ENCODE measurements around the gene PLAC1.

Gene PLAC1

GRCh38 chrX:134537179-134537955, 120.9 kb downstream of the PLAC1 start:
- POLR2A ChIA-PET: no interaction called here
- DNase-seq: no peak
- Histone ChIP-seq H3K27me3 (replicated peaks in 2 of 5; ENCODE audit: control insufficient read depth in 4 of 5, insufficient read depth in 5 of 5, low read length in 4 of 5) (no peaks in the 10 kb centered on the region), H3K9me3 (ENCODE audit: control extremely low read depth in 1 of 5, control insufficient read depth in 4 of 5, insufficient read depth in 2 of 5, low read depth in 1 of 5, low read length in 4 of 5) (no peaks in the 10 kb centered on the region), H3K4me1 (ENCODE audit: control extremely low read depth in 1 of 4, control insufficient read depth in 4 of 4, insufficient read depth in 4 of 4, low read length in 3 of 4) (peaks cover 0 to 8% (median 4%) of the 10 kb centered on the region in 4 experiments), H3K36me3 (ENCODE audit: control insufficient read depth in 4 of 4, insufficient read depth in 4 of 4, low read length in 3 of 4) (no peaks in the 10 kb centered on the region), H3K27ac (ENCODE audit: insufficient read depth in 1 of 2, low read depth in 1 of 2, low read length in 2 of 2, poor library complexity in 1 of 2, severe bottlenecking in 2 of 2) (no peak overlapping the region), H3K4me3 (ENCODE audit: control insufficient read depth in 1 of 7, extremely low read depth in 1 of 7, insufficient read depth in 4 of 7, low read depth in 2 of 7, low read length in 6 of 7) (no peak overlapping the region)
- CTCF ChIA-PET: no interaction called here
- WGBS (ENCODE audit: insufficient coverage): 31% methylated on average over 2 of the region's 5 CpGs

GRCh38 chrX:134533952-134534351, 124.3 kb downstream of the PLAC1 start:
- no peak overlapping the region for H3K27ac ChIP-seq (ENCODE audit: insufficient read depth in 1 of 2, low read depth in 1 of 2, low read length in 2 of 2, poor library complexity in 1 of 2, severe bottlenecking in 2 of 2)
- CTCF ChIA-PET: no interaction called here
- peaks cover 0 to 3% (median under 1%) of the 10 kb centered on the region in 4 experiments for H3K4me1 ChIP-seq (ENCODE audit: control extremely low read depth in 1 of 4, control insufficient read depth in 4 of 4, insufficient read depth in 4 of 4, low read length in 3 of 4)
- DNase-seq: no peak
- 93% methylated on average over 4 of the region's 4 CpGs for WGBS (ENCODE audit: insufficient coverage)
- no peaks in the 10 kb centered on the region for H3K27me3 ChIP-seq (replicated peaks in 2 of 5; ENCODE audit: control insufficient read depth in 4 of 5, insufficient read depth in 5 of 5, low read length in 4 of 5)
- H3K4me3 ChIP-seq (ENCODE audit: control insufficient read depth in 1 of 7, extremely low read depth in 1 of 7, insufficient read depth in 4 of 7, low read depth in 2 of 7, low read length in 6 of 7): no peak overlapping the region
- POLR2A ChIA-PET: no interaction called here
- H3K36me3 ChIP-seq (ENCODE audit: control insufficient read depth in 4 of 4, insufficient read depth in 4 of 4, low read length in 3 of 4): no peaks in the 10 kb centered on the region
- no peaks in the 10 kb centered on the region for H3K9me3 ChIP-seq (ENCODE audit: control extremely low read depth in 1 of 5, control insufficient read depth in 4 of 5, insufficient read depth in 2 of 5, low read depth in 1 of 5, low read length in 4 of 5)

- H3K36me3 ChIP-seq (ENCODE audit: control insufficient read depth in 4 of 4, insufficient read depth in 4 of 4, low read length in 3 of 4): no peaks in the 10 kb centered on the region
- no peak overlapping the region for H3K4me3 ChIP-seq (ENCODE audit: control insufficient read depth in 1 of 7, extremely low read depth in 1 of 7, insufficient read depth in 4 of 7, low read depth in 2 of 7, low read length in 6 of 7)
- peaks cover 0 to 3% (median under 1%) of the 10 kb centered on the region in 4 experiments for H3K4me1 ChIP-seq (ENCODE audit: control extremely low read depth in 1 of 4, control insufficient read depth in 4 of 4, insufficient read depth in 4 of 4, low read length in 3 of 4)
- no peaks in the 10 kb centered on the region for H3K27me3 ChIP-seq (replicated peaks in 2 of 5; ENCODE audit: control insufficient read depth in 4 of 5, insufficient read depth in 5 of 5, low read length in 4 of 5)
- H3K9me3 ChIP-seq (ENCODE audit: control extremely low read depth in 1 of 5, control insufficient read depth in 4 of 5, insufficient read depth in 2 of 5, low read depth in 1 of 5, low read length in 4 of 5): no peaks in the 10 kb centered on the region
- DNase-seq: no peak
- ChIA-PET POLR2A (no interaction called here), CTCF (no interaction called here)
- 80% methylated on average over 9 of the region's 9 CpGs for WGBS (ENCODE audit: insufficient coverage)
- no peak overlapping the region for H3K27ac ChIP-seq (ENCODE audit: insufficient read depth in 1 of 2, low read depth in 1 of 2, low read length in 2 of 2, poor library complexity in 1 of 2, severe bottlenecking in 2 of 2)
Measured at GRCh38 chrX:134533352-134533751, 124.9 kb downstream of the PLAC1 start.

- H3K4me3 ChIP-seq (ENCODE audit: control insufficient read depth in 1 of 7, extremely low read depth in 1 of 7, insufficient read depth in 4 of 7, low read depth in 2 of 7, low read length in 6 of 7): no peak overlapping the region
- CTCF ChIA-PET: interaction anchor here (0.6 to 1.2 kb wide), 2 partner anchors 251 to 349 kb away, joined by 3 read pairs; no protein-coding TSS in a partner anchor
- no peak overlapping the region for H3K27ac ChIP-seq (ENCODE audit: insufficient read depth in 1 of 2, low read depth in 1 of 2, low read length in 2 of 2, poor library complexity in 1 of 2, severe bottlenecking in 2 of 2)
- no peaks in the 10 kb centered on the region for H3K36me3 ChIP-seq (ENCODE audit: control insufficient read depth in 4 of 4, insufficient read depth in 4 of 4, low read length in 3 of 4)
- no peaks in the 10 kb centered on the region for H3K27me3 ChIP-seq (replicated peaks in 2 of 5; ENCODE audit: control insufficient read depth in 4 of 5, insufficient read depth in 5 of 5, low read length in 4 of 5)
- no peaks in the 10 kb centered on the region for H3K9me3 ChIP-seq (ENCODE audit: control extremely low read depth in 1 of 5, control insufficient read depth in 4 of 5, insufficient read depth in 2 of 5, low read depth in 1 of 5, low read length in 4 of 5)
- POLR2A ChIA-PET: no interaction called here
- 93% methylated on average over 3 of the region's 7 CpGs for WGBS (ENCODE audit: insufficient coverage)
- no peak for DNase-seq
- no peaks in the 10 kb centered on the region for H3K4me1 ChIP-seq (ENCODE audit: control extremely low read depth in 1 of 4, control insufficient read depth in 4 of 4, insufficient read depth in 4 of 4, low read length in 3 of 4)
Measured at GRCh38 chrX:134530845-134531244, 127.4 kb downstream of the PLAC1 start.

DNA sequence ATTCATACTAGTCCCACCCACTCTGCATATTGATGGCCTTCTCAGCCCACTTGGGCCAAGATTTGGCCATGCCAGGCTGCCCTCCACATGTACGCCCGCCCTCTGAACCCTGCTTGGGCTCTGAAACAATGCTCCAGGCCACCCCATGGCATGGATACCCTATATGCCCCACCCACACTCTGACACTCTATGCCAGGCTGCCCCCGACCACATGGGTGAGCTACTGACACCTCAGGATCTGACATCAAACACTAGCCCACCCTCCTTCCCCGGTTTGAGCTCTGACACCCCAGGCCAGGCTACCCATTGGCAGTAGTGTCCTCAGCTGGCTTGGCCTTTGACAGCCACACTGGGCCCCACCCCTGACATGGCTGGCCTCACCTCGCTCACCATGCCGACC, 128.8 kb downstream of the PLAC1 start:
- no peak overlapping the region for H3K27ac ChIP-seq (ENCODE audit: insufficient read depth in 1 of 2, low read depth in 1 of 2, low read length in 2 of 2, poor library complexity in 1 of 2, severe bottlenecking in 2 of 2)
- ChIA-PET CTCF (interaction anchor here (0.9 to 1.2 kb wide), 2 partner anchors 16 to 253 kb away, joined by 3 read pairs; no protein-coding TSS in a partner anchor), POLR2A (no interaction called here)
- H3K4me1 ChIP-seq (ENCODE audit: control extremely low read depth in 1 of 4, control insufficient read depth in 4 of 4, insufficient read depth in 4 of 4, low read length in 3 of 4): no peaks in the 10 kb centered on the region
- H3K27me3 ChIP-seq (replicated peaks in 2 of 5; ENCODE audit: control insufficient read depth in 4 of 5, insufficient read depth in 5 of 5, low read length in 4 of 5): no peaks in the 10 kb centered on the region
- H3K36me3 ChIP-seq (ENCODE audit: control insufficient read depth in 4 of 4, insufficient read depth in 4 of 4, low read length in 3 of 4): no peaks in the 10 kb centered on the region
- 92% methylated on average over 5 of the region's 6 CpGs for WGBS (ENCODE audit: insufficient coverage)
- H3K9me3 ChIP-seq (ENCODE audit: control extremely low read depth in 1 of 5, control insufficient read depth in 4 of 5, insufficient read depth in 2 of 5, low read depth in 1 of 5, low read length in 4 of 5): no peaks in the 10 kb centered on the region
- no peak overlapping the region for H3K4me3 ChIP-seq (ENCODE audit: control insufficient read depth in 1 of 7, extremely low read depth in 1 of 7, insufficient read depth in 4 of 7, low read depth in 2 of 7, low read length in 6 of 7)
- no peak for DNase-seq

DNA sequence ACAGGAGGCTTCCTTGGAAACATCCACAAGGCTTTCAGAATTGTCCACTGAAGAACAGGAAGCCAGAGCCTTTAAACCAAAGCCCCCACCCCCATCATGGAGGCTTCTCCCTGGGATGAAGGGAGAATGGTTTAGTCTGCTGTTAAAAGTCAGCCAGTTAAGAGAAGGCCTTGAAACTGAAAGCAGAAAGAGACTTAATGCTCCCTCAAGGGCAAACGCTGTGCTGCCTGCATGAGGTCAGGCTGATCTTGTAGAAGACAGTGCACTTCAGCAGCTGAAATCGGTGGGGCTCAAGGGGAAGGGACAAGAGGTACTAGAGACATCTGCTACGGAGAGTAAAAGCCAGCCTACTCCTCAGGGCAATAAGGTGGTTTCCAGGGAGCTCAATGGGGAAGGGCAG, 129.3 kb downstream of the PLAC1 start:
- H3K36me3 ChIP-seq (ENCODE audit: control insufficient read depth in 4 of 4, insufficient read depth in 4 of 4, low read length in 3 of 4): no peaks in the 10 kb centered on the region
- no peak for DNase-seq
- no peaks in the 10 kb centered on the region for H3K4me1 ChIP-seq (ENCODE audit: control extremely low read depth in 1 of 4, control insufficient read depth in 4 of 4, insufficient read depth in 4 of 4, low read length in 3 of 4)
- H3K27me3 ChIP-seq (replicated peaks in 2 of 5; ENCODE audit: control insufficient read depth in 4 of 5, insufficient read depth in 5 of 5, low read length in 4 of 5): no peaks in the 10 kb centered on the region
- CTCF ChIA-PET: no interaction called here
- POLR2A ChIA-PET: no interaction called here
- H3K27ac ChIP-seq (ENCODE audit: insufficient read depth in 1 of 2, low read depth in 1 of 2, low read length in 2 of 2, poor library complexity in 1 of 2, severe bottlenecking in 2 of 2): no peak overlapping the region
- no peak overlapping the region for H3K4me3 ChIP-seq (ENCODE audit: control insufficient read depth in 1 of 7, extremely low read depth in 1 of 7, insufficient read depth in 4 of 7, low read depth in 2 of 7, low read length in 6 of 7)
- WGBS (ENCODE audit: insufficient coverage): 59% methylated on average over 3 of the region's 3 CpGs
- H3K9me3 ChIP-seq (ENCODE audit: control extremely low read depth in 1 of 5, control insufficient read depth in 4 of 5, insufficient read depth in 2 of 5, low read depth in 1 of 5, low read length in 4 of 5): no peaks in the 10 kb centered on the region

DNA sequence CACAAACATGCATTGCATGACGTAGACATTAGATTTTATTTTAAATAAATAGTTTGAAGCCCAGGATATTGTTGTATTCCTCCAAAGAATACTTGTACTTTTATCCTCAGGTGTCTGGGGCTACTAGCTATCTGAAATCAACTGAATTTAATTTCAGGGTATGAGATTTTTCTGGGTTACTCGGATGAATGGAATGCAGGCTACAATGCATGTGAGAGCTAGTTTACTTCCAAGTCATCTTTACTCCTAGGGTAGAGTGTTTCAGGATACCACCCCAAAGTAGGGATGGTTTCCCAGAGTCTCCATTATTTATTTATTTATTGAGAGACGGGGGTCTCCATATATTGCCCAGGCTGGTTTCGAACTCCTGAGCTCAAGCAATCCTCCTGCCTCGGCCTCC, 131.9 kb downstream of the PLAC1 start:
- Histone ChIP-seq H3K36me3 (ENCODE audit: control insufficient read depth in 4 of 4, insufficient read depth in 4 of 4, low read length in 3 of 4) (no peaks in the 10 kb centered on the region), H3K27me3 (replicated peaks in 2 of 5; ENCODE audit: control insufficient read depth in 4 of 5, insufficient read depth in 5 of 5, low read length in 4 of 5) (no peaks in the 10 kb centered on the region), H3K27ac (ENCODE audit: insufficient read depth in 1 of 2, low read depth in 1 of 2, low read length in 2 of 2, poor library complexity in 1 of 2, severe bottlenecking in 2 of 2) (no peak overlapping the region), H3K4me3 (ENCODE audit: control insufficient read depth in 1 of 7, extremely low read depth in 1 of 7, insufficient read depth in 4 of 7, low read depth in 2 of 7, low read length in 6 of 7) (no peak overlapping the region), H3K4me1 (ENCODE audit: control extremely low read depth in 1 of 4, control insufficient read depth in 4 of 4, insufficient read depth in 4 of 4, low read length in 3 of 4) (peaks cover 0 to 9% (median 4%) of the 10 kb centered on the region in 4 experiments), H3K9me3 (ENCODE audit: control extremely low read depth in 1 of 5, control insufficient read depth in 4 of 5, insufficient read depth in 2 of 5, low read depth in 1 of 5, low read length in 4 of 5) (no peaks in the 10 kb centered on the region)
- no peak for DNase-seq
- WGBS (ENCODE audit: insufficient coverage): 82% methylated on average over 3 of the region's 5 CpGs
- ChIA-PET POLR2A (no interaction called here), CTCF (interaction anchor here (1.1 kb wide), 1 partner anchor 256 kb away, joined by 3 read pairs; no protein-coding TSS in a partner anchor)
